PFSK-1 (cell line): ENCODE measurements around the gene KSR2.

ENCODE experiments used
- FOXP2 ChIP-seq: optimal IDR thresholded peaks from 2 replicates; pipeline ENCODE3; 2011; ENCODE audit warnings: borderline replicate concordance, control low read depth, inconsistent platforms; ENCODE audit not compliant: insufficient read depth; ENCODE audit errors: extremely low read length, extremely low read depth
- POLR2AphosphoS5 ChIP-seq: IDR thresholded peaks from 2 replicates; pipeline ENCODE4 v1.6.1; 2012; ENCODE audit warnings: low read depth, mild to moderate bottlenecking, control low read depth, low read length, moderate library complexity
- REST ChIP-seq, 2 experiments: IDR thresholded peaks; 2 replicates each; pipeline versions ENCODE4 v1.6.1 to v1.8.0; 2011 to 2012; ENCODE audit warnings: low read depth in 2 of 2, low read length in 2 of 2, control low read depth in 1 of 2, inconsistent platforms in 1 of 2, mild to moderate bottlenecking in 1 of 2, moderate library complexity in 1 of 2; ENCODE audit not compliant: insufficient read depth in 1 of 2
- SIN3A ChIP-seq: IDR thresholded peaks from 2 replicates; pipeline ENCODE4 v1.6.1; 2012; ENCODE audit warnings: mild to moderate bottlenecking, low read length, moderate library complexity, borderline replicate concordance; ENCODE audit not compliant: insufficient read depth
- TAF1 ChIP-seq: IDR thresholded peaks from 2 replicates; pipeline ENCODE4 v1.6.1; 2012; ENCODE audit warnings: low read length, control low read depth, borderline replicate concordance; ENCODE audit not compliant: insufficient read depth

The KSR2 gene

GRCh38 chr12:117502233-117502632 is 466.6 kb downstream of the KSR2 start:
- no peak for TF ChIP-seq POLR2AphosphoS5
- TF ChIP-seq REST (IDR thresholded peaks at IDR 0.05; ENCODE audit: insufficient read depth in 1 of 2, low read depth in 2 of 2, low read length in 2 of 2) = no peak
- TF ChIP-seq TAF1 = no peak
- TF ChIP-seq FOXP2 = no peak
- no peak for TF ChIP-seq SIN3A

- TF ChIP-seq FOXP2 (no peak), TAF1 (no peak), SIN3A (no peak), REST (IDR thresholded peaks at IDR 0.05; ENCODE audit: insufficient read depth in 1 of 2, low read depth in 2 of 2, low read length in 2 of 2) (no peak), POLR2AphosphoS5 (no peak)
Observed at GRCh38 chr12:117501076-117501869, 467.5 kb downstream of the KSR2 start.

- no peak for TF ChIP-seq POLR2AphosphoS5
- TF ChIP-seq SIN3A = no peak
Observed at GRCh38 chr12:117499759-117500485, 468.9 kb downstream of the KSR2 start.

- TF ChIP-seq FOXP2 = no peak
- no peak for TF ChIP-seq TAF1
- no peak for TF ChIP-seq POLR2AphosphoS5
- TF ChIP-seq SIN3A = no peak
- TF ChIP-seq REST (IDR thresholded peaks at IDR 0.05; ENCODE audit: insufficient read depth in 1 of 2, low read depth in 2 of 2, low read length in 2 of 2) = no peak
Observed at GRCh38 chr12:117498880-117499279, 469.9 kb downstream of the KSR2 start.

GRCh38 chr12:117498256-117498655 is 470.5 kb downstream of the KSR2 start:
- TF ChIP-seq TAF1 (no peak), SIN3A (no peak), FOXP2 (no peak), POLR2AphosphoS5 (no peak), REST (IDR thresholded peaks at IDR 0.05; ENCODE audit: insufficient read depth in 1 of 2, low read depth in 2 of 2, low read length in 2 of 2) (no peak)
